Keratinocyte (primary cell): ENCODE measurements around the gene PROCR. TPM values are rescaled to one million over a fixed set of nuclear protein-coding genes. Genes with fewer than 3 reads are reported as not detected.

Source experiments
- DNase-seq: peaks from one replicate; pipeline ENCODE4 v3.0.0-alpha.2; 2011; ENCODE audit warnings: low read depth, missing footprints, low spot score
- FAIRE-seq: peaks from 2 replicates; lab custom pipeline; 2011; peaks lifted over from hg19 to GRCh38; lab: Jason Lieb, UNC
- H2AFZ ChIP-seq: 2 replicates; pipeline ENCODE4 v1.6.0; 2012; ENCODE audit warnings: low read length, control low read depth, inconsistent platforms; ENCODE audit not compliant: control insufficient read depth
- H3K27ac ChIP-seq: 2 replicates; pipeline ENCODE4 v1.5.1; 2011; ENCODE audit warnings: low read length; ENCODE audit not compliant: control insufficient read depth, insufficient read depth
- H3K27me3 ChIP-seq: 3 replicates; pipeline ENCODE4 v1.6.0; 2011; ENCODE audit warnings: low read length; ENCODE audit not compliant: control insufficient read depth, insufficient read depth; ENCODE audit errors: extremely low read depth
- H3K36me3 ChIP-seq, 2 experiments: 2 replicates in 1 of 2; 3 replicates in 1 of 2; pipeline ENCODE4 v1.5.1; 2011; ENCODE audit warnings: low read length in 2 of 2, mild to moderate bottlenecking in 1 of 2; ENCODE audit not compliant: control insufficient read depth in 2 of 2, insufficient read depth in 2 of 2; ENCODE audit errors: extremely low read depth in 1 of 2
- H3K4me1 ChIP-seq: 3 replicates; pipeline ENCODE4 v1.5.1; 2011; ENCODE audit warnings: low read length; ENCODE audit not compliant: control insufficient read depth, insufficient read depth; ENCODE audit errors: extremely low read depth
- H3K4me2 ChIP-seq: 3 replicates; pipeline ENCODE4 v1.6.0; 2011; ENCODE audit warnings: low read depth, low read length; ENCODE audit not compliant: control insufficient read depth, insufficient read depth; ENCODE audit errors: extremely low read depth
- H3K4me3 ChIP-seq, 3 experiments: fragments of 200-600 bp in 1 of 3; sonication (generic) in 1 of 3; 2 replicates in 2 of 3; 3 replicates in 1 of 3; pipeline ENCODE4 v1.5.1; 2011 to 2016; ENCODE audit warnings: low read length in 3 of 3, mild to moderate bottlenecking in 3 of 3, control low read depth in 2 of 3, inconsistent platforms in 1 of 3, low read depth in 1 of 3, mixed read lengths in 1 of 3, mixed run types in 1 of 3, moderate library complexity in 1 of 3; ENCODE audit not compliant: control insufficient read depth in 2 of 3, insufficient read depth in 2 of 3; ENCODE audit errors: extremely low read depth in 1 of 3
- H3K79me2 ChIP-seq: 2 replicates; pipeline ENCODE4 v1.6.0; 2012; ENCODE audit warnings: low read length; ENCODE audit not compliant: control insufficient read depth, insufficient read depth
- H3K9ac ChIP-seq: 3 replicates; pipeline ENCODE4 v1.6.0; 2011; ENCODE audit warnings: low read length; ENCODE audit not compliant: control insufficient read depth, insufficient read depth; ENCODE audit errors: extremely low read depth
- H3K9me1 ChIP-seq: 3 replicates; pipeline ENCODE4 v1.6.0; 2011; ENCODE audit warnings: low read length; ENCODE audit not compliant: control insufficient read depth, insufficient read depth; ENCODE audit errors: extremely low read depth
- H3K9me3 ChIP-seq: 2 replicates; pipeline ENCODE4 v1.5.1; 2012; ENCODE audit warnings: low read depth, low read length; ENCODE audit not compliant: control insufficient read depth
- H4K20me1 ChIP-seq: 3 replicates; pipeline ENCODE4 v1.6.0; 2011; ENCODE audit warnings: low read length; ENCODE audit not compliant: control insufficient read depth, insufficient read depth; ENCODE audit errors: extremely low read depth
- CTCF ChIP-seq, 3 experiments: IDR thresholded peaks in 1 of 3; conservative IDR thresholded peaks in 1 of 3; optimal IDR thresholded peaks in 1 of 3; 2 replicates in 2 of 3; 3 replicates in 1 of 3; pipeline versions ENCODE3 to v1.5.1; 2011; ENCODE audit warnings: low read length in 3 of 3, mild to moderate bottlenecking in 3 of 3, moderate library complexity in 2 of 3, control low read depth in 1 of 3, inconsistent platforms in 1 of 3; ENCODE audit not compliant: insufficient read depth in 2 of 3; ENCODE audit errors: extremely low read depth in 1 of 3
- EZH2 ChIP-seq: IDR thresholded peaks from one replicate; pipeline ENCODE4 v1.6.1; 2012; ENCODE audit warnings: inconsistent platforms, mild to moderate bottlenecking, low read length, moderate library complexity
- dilution Hi-C: fragments of 300-500 bp; cut with MboI; formaldehyde crosslinking; loops from one replicate; pipeline ENCODE4 v1.7.0; 2020; ENCODE audit warnings: low sequenced_read_pairs; ENCODE audit not compliant: extremely low pct_ligation_motif_present
- polyA plus RNA-seq, 5 experiments: library from polyadenylated mRNA; depleted of rRNA in 3 of 5; stranded (reverse) in 3 of 5; stranded (forward) in 1 of 5; unstranded in 1 of 5; fragments of >200 nt; gene quantifications; 1 replicate in 1 of 5; 2 replicates in 3 of 5; 3 replicates in 1 of 5; pipeline versions ENCODE4 v1.2.1 to v1.2.3, GENCODE V29; 2011 to 2012; ENCODE audit warnings: missing spikeins in 2 of 5, low read depth in 1 of 5, low replicate concordance in 1 of 5

The PROCR gene
- polyA plus RNA-seq, 1 donor (not counting 4 experiments of a cell fraction or from before 2014, with no cell fraction given) = 74.1 TPM

GRCh38 chr20:35174458-35175216 lies 2.8 kb downstream of the PROCR start:
- H3K9ac ChIP-seq = no peak overlapping the region
- no peak for FAIRE-seq
- H3K9me1 ChIP-seq = no peaks in the 10 kb centered on the region
- H3K27me3 ChIP-seq = no peaks in the 10 kb centered on the region
- H3K36me3 ChIP-seq = peaks cover 12 to 20% of the 10 kb centered on the region in 2 experiments
- dilution Hi-C loops = no loop called here
- H3K27ac ChIP-seq = no peak overlapping the region
- TF ChIP-seq EZH2 (no peak), CTCF (optimal IDR thresholded peaks at IDR 0.05 in 1 of 3, IDR thresholded peaks at IDR 0.05 in 1 of 3, conservative IDR thresholded peaks at IDR 0.05 in 1 of 3; ENCODE audit: extremely low read depth in 1 of 3, insufficient read depth in 2 of 3, low read length in 3 of 3) (no peak)
- no peak overlapping the region for H2AFZ ChIP-seq
- no peak overlapping the region for H3K4me3 ChIP-seq
- H3K4me1 ChIP-seq = peaks cover 25% of the 10 kb centered on the region
- H4K20me1 ChIP-seq = no peaks in the 10 kb centered on the region
- H3K4me2 ChIP-seq = no peak overlapping the region
- no peaks in the 10 kb centered on the region for H3K9me3 ChIP-seq
- peaks cover 11% of the 10 kb centered on the region for H3K79me2 ChIP-seq
- no peak for DNase-seq

- DNase-seq (no peak), FAIRE-seq (no peak)
- H3K79me2 ChIP-seq = peaks cover 11% of the 10 kb centered on the region
- no peak overlapping the region for H3K9ac ChIP-seq
- H3K9me3 ChIP-seq = no peaks in the 10 kb centered on the region
- peaks cover 12 to 20% of the 10 kb centered on the region in 2 experiments for H3K36me3 ChIP-seq
- H3K4me2 ChIP-seq = no peak overlapping the region
- no peak overlapping the region for H3K27ac ChIP-seq
- H4K20me1 ChIP-seq = no peaks in the 10 kb centered on the region
- dilution Hi-C loops = no loop called here
- H3K4me1 ChIP-seq = peaks cover 23% of the 10 kb centered on the region
- H3K27me3 ChIP-seq = no peaks in the 10 kb centered on the region
- no peak for TF ChIP-seq EZH2
- TF ChIP-seq CTCF (optimal IDR thresholded peaks at IDR 0.05 in 1 of 3, IDR thresholded peaks at IDR 0.05 in 1 of 3, conservative IDR thresholded peaks at IDR 0.05 in 1 of 3; ENCODE audit: extremely low read depth in 1 of 3, insufficient read depth in 2 of 3, low read length in 3 of 3) = no peak
- H3K4me3 ChIP-seq = no peak overlapping the region
- H3K9me1 ChIP-seq = no peaks in the 10 kb centered on the region
- H2AFZ ChIP-seq = no peak overlapping the region
Observed at GRCh38 chr20:35176132-35176531, 4.3 kb downstream of the PROCR start.
